Stimulated activated CD8-positive, alpha-beta memory T cell treated with anti-CD3 and anti-CD28 coated beads, Interleukin-12 subunit alpha, Interleukin-12 subunit beta, amount 100 ng/mL, for 4 hours (primary cell): ENCODE results near the gene REPIN1.

ENCODE experiments used
- DNase-seq: peaks from one replicate; pipeline ENCODE4 v3.0.0-alpha.2; 2020; ENCODE audit warnings: low read depth

The REPIN1 gene

DNA sequence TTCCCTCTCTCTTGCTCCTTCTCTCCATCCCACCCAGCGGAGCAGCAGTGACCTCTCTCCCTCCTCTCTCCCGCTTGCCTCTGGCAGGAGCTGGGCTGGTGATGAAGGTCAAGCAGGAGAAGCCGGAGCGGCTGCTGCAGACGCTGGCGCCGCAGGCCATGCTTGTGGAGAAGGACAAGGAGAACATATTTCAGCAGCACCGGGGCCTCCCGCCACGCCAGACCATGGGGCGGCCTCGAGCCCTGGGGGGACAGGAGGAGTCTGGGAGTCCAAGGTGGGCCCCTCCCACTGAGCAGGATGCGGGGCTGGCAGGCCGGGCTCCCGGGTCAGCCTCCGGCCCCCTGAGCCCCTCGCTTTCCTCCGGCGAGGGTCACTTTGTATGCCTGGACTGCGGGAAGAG lies 27.8 kb downstream of the REPIN1 start:
- DNase-seq: no peak

DNA sequence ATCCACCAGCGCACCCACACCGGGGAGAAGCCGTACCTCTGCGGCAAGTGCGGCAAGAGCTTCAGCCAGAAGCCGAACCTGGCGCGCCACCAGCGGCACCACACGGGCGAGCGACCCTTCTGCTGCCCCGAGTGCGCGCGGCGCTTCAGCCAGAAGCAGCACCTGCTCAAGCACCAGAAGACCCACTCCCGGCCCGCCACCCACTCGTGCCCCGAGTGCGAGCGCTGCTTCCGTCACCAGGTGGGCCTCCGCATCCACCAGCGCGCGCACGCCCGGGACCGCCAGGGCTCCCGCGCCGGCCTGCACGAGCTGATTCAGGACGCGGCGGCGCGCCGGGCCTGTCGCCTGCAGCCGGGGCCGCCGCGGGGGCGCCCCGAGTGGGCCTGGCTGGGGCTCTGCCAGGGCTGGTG lies 28.2 kb downstream of the REPIN1 start:
- no peak for DNase-seq

DNA sequence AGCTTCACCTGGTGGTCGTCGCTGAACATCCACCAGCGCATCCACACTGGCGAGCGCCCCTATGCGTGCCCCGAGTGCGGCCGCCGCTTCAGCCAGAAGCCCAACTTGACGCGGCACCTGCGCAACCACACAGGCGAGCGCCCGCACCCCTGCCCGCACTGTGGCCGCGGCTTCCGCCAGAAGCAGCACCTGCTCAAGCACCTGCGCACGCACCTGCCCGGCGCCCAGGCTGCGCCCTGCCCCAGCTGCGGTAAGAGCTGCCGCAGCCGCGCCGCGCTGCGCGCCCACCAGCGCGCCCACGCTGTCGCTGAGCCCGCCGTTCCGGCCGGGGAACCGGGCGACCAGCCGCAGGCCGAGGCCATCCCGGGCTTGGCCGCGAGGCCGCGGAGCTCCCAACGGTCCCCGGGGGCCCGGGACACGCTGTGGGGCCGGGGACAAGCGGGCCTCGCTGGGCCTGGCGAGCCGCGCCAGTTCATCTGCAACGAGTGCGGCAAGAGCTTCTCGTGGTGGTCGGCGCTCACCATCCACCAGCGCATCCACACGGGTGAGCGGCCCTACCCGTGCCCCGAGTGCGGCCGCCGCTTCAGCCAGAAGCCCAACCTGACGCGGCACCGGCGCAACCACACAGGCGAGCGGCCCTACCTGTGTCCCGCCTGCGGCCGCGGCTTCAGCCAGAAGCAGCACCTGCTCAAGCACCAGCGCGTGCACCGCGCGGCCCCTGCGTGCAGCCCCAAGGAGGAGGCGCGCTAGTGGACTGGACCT lies 28.9 kb downstream of the REPIN1 start:
- DNase-seq: no peak

DNA sequence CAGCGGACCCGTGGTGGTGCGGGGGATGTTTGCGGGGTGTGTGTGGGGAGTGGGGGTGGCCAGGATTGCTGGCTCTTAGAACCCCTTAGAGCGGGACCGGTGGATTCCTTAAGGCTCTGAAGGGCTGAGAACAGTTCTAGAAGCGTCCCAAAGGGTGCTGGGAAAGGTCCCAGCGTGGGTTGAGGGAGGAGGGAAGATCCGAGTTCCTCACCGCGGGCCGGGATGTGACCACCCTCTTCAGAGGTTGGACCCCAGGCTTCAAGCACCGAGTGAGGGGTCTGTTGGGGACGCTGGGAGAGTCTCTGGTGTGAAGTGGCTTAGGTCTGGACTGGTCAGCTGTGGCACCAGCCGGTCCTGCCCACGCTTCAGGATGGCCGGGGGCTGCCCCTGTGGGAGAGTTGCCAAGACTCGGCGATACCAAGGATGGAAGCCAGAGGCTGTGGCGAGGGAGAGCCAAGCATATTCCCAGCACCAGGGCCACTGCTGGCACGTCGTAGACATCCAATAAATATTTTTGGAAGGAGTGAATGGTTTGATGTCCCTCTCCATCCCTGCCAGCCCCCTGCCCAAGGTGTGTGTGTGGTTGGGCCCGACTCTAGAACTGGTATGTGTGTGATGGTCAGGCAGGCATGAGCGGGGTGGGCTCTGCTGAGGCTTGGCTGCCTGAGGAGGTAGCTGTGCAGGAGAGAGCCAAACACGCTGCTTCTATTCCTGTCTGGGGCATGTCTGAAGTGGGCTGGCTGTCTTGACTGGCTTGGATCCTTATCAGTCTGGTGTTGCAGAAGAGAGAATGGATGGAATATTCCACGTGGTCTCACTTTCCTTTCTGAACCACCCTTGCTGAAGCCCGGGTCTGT lies 29.7 kb downstream of the REPIN1 start:
- no peak for DNase-seq

- DNase-seq: no peak
Observed at GRCh38 chr7:150398965-150399320, 30.3 kb downstream of the REPIN1 start.

GRCh38 chr7:150399421-150400007 lies 30.9 kb downstream of the REPIN1 start:
- no peak for DNase-seq

- DNase-seq: no peak
Observed at GRCh38 chr7:150400008-150400787, 31.6 kb downstream of the REPIN1 start.

- no peak for DNase-seq
Observed at GRCh38 chr7:150400788-150401423, 32.3 kb downstream of the REPIN1 start.

- DNase-seq: no peak
Observed at GRCh38 chr7:150401424-150401790, 32.8 kb downstream of the REPIN1 start.

DNA sequence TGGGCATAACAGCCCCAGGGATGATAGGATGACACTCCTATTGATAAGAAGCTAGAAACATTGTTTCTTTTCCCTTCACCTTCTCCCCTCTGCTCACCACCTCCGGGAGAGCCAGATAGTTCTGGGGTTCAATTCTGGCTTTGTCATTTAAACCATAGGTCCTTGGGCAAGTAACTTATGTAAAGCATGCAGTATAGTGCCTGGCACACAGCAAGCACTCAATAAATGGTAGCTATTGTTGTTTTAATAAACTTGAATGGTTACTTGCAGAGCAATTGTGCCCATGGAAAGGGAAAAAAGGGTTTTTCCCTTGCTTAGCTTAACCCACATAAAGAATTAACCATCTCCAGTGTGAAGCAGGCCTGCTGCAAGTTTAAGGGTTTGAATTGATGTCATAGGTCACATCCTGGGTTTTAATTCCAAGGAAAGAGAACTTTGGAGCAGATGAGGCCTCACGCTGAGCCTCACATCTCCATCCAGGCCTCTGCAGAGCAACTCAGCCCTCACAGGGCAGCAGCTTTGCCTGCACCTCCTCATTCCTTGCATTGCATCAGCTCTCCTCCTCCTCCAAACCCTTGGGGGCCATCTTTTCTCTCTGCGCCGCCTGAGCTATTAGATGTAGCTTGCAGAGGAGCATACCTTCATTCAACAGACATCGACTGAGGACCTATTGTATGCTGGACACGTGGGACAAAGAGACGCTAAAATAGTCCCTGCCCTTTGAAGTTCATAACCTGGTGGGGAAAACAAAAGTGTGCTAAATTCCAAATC lies 33.4 kb downstream of the REPIN1 start:
- no peak for DNase-seq

DNA sequence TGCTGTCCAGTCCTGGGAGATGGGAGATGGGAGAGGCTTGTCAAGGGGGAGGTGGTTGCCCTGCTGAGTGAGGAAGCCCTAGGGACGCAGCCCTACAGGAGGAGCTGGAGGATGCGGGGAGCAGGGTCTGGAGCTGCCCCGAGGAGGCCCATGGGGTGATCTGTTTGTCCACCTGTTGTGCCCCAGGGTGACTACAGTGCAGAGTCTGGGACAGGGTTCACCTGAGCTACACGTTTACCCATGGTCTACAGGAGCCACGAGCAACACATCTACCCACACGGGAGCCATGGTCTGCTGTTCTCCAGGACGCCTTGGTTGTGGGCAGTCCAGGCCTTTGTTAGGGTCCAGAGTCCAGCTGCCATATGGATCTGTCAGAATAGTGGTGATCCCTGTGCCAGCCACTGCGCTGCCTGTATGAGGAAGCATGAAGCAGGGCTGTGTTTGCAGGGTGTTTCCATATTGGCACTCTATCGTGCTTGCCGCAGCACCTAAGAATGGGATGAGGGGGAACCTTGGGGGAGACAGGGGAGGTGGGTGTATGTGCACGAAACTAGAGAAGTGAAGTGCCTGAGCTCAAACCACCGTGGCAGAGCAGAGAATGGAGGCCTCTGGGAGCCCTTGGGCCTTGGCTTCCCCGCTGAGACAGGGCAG lies 34.2 kb downstream of the REPIN1 start:
- DNase-seq: no peak

DNA sequence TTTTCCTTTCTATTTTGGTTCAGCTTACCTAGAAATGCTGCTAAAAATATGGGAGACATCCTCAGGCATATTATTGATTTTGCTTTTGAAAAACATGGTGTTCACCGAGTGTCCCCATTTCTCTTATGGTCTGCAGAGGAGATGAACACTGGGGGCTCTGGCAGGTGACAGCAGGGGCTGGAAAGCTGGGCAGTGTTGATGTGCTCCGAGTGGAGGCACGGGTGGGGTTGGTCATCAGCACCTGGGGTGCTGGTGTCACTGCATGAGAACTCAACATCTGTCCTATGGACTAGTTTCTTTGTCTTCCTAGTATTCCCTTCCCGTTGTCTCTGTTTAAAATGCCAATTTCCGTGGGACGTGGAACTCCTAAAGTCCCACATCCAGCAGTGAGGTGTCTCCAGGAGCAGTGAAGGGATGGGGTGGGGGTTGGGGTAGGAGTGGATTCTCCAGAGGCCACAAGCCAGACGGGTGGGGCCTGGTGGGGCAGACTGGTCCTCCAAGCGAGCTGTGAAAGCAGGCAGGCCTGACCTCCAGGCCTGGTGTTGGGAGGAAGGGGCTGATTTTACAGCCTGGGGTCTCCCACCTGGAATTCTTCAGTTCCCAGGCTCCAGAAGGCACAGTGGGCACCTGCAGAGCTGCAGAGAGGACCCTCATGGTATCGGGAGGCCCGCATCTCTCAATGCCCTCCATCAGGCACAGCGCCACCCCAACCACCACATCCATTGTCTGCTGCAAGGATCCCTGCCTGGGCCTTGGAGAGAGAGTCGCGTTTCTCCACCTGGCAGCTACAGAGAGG lies 35.0 kb downstream of the REPIN1 start:
- no peak for DNase-seq

DNA sequence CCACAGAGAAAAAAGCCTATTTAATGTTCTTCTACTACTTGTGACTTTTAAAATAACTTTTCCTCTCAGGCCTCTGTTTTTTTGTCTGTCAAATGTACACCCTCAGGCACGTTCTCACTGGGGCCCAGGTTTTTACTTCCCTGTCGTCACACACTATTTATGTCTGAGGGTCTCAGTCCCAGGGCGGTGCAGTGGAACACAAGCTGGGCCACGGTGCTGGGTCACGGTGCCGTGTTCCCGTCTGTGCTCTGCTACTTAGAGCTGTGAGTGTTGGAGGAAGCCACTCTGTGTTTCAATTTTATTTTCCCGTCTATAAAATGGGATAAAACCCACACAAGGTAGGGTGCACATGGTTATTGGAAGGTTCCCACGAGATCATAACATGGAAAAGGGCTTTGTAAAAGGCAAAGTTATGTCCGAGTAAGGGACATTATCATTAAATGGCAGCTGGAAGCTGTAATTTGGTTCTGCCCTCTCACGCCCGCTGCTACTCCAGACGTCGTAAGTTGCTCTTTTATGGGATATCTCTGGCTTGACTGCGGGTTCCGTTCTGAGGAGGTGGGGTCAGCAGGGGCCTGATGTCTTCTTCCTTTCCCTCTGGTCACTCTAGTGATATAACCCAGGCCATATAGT lies 35.7 kb downstream of the REPIN1 start:
- no peak for DNase-seq

DNA sequence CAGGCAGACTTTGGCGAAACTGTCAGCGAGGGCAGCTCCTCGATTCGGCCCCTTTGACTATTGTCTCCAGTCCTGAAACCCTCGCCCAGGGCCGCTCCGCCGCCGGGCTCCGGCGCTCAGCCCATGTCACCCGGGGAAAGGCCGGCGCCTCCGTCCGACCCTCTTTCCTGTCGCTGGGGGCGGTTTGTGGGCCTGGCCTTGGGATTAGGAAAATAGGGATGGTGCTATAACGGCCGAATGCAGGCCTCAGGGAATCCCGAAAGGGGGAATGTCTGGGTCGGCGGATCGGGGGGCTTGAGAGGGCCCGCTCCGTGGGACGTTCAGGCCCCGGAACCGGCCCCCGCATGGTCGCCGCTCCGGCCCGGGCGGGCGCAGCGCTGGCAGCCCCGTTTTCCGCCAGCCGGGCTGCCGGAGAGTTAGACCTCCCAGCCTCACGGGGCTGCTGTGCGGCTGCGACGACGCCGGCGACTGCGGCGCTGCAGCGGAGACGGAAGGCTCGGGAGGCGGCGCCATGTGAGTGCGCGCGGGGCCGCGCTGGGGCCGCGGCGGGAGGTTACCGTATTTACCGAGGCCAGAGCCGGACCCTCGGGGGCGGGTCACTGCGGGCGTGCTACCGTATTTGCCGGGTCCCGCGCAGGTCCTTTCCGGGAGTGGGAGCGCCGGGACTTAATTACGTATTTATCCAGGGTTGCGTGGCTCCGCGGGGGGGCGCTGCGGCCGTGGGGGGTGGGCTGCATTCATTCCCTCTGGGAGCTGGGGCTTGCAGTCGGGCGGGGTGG lies 36.4 kb downstream of the REPIN1 start:
- peak; percentile 59 for DNase-seq

GRCh38 chr7:150405584-150406311 lies 37.1 kb downstream of the REPIN1 start:
- no peak for DNase-seq

DNA sequence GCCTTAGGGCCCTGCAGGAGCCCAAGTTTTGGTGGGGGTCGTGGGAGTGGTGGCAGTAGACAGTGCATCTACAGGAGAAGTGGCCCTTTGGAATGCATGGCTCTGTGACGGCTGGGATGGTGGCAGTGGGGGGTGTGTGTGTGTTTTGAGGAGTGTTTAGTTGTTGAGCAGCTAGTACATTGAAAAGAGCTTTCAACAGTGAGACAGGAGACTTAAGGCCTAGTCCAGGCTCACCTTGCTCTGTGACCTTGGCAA lies 37.6 kb downstream of the REPIN1 start:
- DNase-seq: no peak

GRCh38 chr7:150406567-150407421 lies 38.2 kb downstream of the REPIN1 start:
- DNase-seq: no peak
